ENCODE results near the gene ZNF502.

The ZNF502 gene

DNA sequence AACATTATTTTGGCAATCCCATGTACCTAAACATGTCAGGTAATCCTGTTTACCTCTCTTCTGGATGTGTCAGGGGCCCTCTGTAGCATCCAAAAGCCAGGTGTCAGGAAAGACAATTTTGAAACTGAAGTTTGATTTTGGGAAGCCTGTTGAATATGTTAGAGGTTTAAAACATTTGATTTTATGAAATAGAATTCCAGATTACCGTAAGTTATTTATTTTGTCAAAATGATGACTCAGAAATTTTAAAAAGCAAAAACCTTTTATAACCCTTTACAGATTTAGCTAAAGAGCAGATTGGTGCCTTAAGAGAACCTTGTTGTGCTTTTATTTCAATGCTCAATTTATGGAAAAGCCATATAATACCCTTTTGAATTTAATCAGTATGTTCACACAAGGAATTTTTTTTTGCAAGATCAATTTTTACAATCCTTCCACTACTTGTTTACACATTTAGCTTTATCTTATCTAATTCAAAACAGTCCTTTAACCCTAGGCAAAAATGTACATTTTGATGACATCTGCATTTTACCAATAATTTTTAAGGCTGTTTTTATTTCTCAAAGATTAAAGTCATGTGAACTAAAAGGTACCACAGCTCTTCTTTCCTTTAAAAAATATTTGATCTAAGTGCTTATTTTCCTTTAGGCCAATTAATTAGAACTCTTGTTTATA is 59.1 kb downstream of the ZNF502 start:
- DNase-seq = no peak

- no peak for DNase-seq
Measured at GRCh38 chr3:44772099-44772442, 59.6 kb downstream of the ZNF502 start.
